Caki2 (cell line): ENCODE measurements around the gene EPSTI1. TPM values are rescaled to one million over a fixed set of nuclear protein-coding genes. Genes with fewer than 3 reads are reported as not detected.
"Not testable (repeated sequence)": the region's sequence is repeated elsewhere in the genome, so short reads cannot be mapped to it uniquely, and the experiment has no call there.

ENCODE experiments used
- DNase-seq: peaks from one replicate; pipeline ENCODE4 v3.0.0-alpha.2; 2015; ENCODE audit warnings: low read depth
- in situ Hi-C: cut with HindIII; loops from 2 replicates; pipeline ENCODE4 v1.10.0; 2016; ENCODE audit warnings: low sequenced_read_pairs, low pct_unique_long_range_greater_than_20kb, mixed read lengths
- total RNA-seq: library from RNA; depleted of rRNA; stranded (reverse); fragments of >200 nt; shearing (Covaris generic); gene quantifications from 2 replicates; pipeline ENCODE4 v1.2.3, GENCODE V29; 2014; ENCODE audit warnings: low replicate concordance; rRNA removed

The EPSTI1 gene
- not detected in 2 replicates for total RNA-seq

- no peak for DNase-seq
- in situ Hi-C loops: no loop called here
Measured at GRCh38 chr13:42991898-42992763, at the start of gene EPSTI1. TSS of gene EPSTI1 (minus strand) at chr13:42992241. CDS start at chr13:42992165, 76 bp downstream.

DNA sequence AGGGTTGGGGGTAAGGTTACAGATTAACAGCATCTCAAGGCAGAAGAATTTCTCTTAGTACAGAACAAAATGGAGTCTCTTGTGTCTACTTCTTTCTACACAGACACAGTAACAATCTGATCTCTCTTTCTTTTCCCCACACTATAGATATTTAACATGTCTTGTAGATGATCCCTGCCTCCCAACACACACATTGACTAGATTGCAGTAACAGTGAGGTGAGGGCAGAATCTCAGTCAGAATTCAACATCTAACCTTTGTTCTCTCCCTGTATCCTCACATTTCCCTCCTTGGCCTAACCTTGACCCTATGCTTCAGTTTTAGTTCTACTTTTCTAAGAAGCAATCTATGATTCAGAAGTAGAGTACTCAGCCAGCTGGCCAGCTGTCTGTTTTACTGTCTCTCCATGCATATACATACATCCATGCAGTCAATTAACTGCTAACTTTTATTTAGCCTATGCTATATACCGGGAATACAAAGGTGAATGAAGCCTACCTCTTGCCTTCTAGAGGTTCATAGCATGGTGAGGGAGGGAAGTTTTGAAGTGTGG lies 49.4 kb upstream of the EPSTI1 start:
- in situ Hi-C loops: no loop called here
- no peak for DNase-seq

- in situ Hi-C loops, DNase-seq: not testable (repeated sequence)
Measured at GRCh38 chr13:43040581-43041368, 48.7 kb upstream of the EPSTI1 start.

GRCh38 chr13:43039966-43040365 lies 47.9 kb upstream of the EPSTI1 start:
- no peak for DNase-seq
- in situ Hi-C loops: no loop called here

- in situ Hi-C loops: no loop called here
- no peak for DNase-seq
Measured at GRCh38 chr13:43036351-43037250, 44.6 kb upstream of the EPSTI1 start.

- in situ Hi-C loops: no loop called here
- no peak for DNase-seq
Measured at GRCh38 chr13:43033038-43033437, 41.0 kb upstream of the EPSTI1 start.

DNA sequence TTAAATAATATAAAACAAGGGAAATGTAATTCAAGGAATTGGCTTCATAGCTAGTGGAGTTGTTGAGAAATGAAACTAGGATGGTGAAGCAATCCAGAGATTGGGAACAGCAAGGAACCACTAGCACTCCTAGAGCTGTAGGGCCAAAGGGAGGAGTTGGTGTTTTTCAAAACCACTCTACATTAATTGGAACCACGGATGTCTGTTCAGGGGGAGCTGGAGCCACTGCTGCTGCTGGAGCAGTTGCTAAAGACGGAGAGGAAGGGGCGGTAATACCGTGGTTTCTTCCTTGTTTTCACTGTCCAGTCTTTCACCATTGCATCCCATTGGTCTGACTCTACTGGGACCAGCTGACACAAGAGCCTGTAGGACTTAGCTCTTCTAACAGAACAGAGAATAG lies 39.8 kb upstream of the EPSTI1 start:
- DNase-seq: no peak
- in situ Hi-C loops: no loop called here

DNA sequence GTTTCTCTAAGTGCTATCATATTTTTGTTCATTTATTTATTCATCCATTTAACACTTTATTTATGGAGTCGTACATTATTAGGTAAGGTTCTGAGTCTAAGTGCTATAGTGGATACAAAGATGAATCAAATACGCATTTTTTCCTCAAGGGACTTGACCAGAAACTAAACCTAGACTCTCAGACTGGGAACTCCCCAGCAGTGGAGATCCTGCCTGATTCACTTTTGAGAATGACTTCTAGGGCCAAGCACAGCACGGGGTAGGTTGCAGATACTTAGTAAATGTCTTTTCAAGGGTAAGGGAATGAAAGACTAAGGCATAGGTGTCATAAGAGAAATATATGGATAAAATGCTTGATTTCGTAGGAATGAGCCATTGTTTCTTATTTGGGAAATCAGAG lies 38.5 kb upstream of the EPSTI1 start:
- no peak for DNase-seq

DNA sequence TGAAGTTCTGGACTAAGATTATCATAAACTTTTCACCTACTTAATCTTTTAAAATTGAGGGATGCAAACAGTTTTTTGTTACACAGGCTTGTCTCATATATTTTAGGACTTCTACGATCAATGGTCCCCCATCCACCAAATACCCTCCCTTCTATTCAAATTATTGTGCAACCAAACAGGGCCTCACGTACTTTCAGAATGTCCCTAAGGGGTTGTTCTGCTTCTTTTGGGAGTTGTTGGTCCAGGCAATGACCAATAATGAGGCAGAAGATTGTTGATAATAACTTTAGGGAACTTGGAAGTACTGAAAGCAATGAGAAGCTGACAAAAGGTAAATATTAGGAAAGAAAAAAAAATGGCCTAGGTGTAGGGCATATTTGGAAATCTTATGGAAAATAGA lies 34.2 kb upstream of the EPSTI1 start:
- no peak for DNase-seq
- in situ Hi-C loops: no loop called here

More for the DNA sequence above, 38.5 kb upstream of the EPSTI1 start:
- in situ Hi-C loops: no loop called here

- in situ Hi-C loops: no loop called here
- no peak for DNase-seq
Measured at GRCh38 chr13:43023289-43023963, 31.4 kb upstream of the EPSTI1 start, which contains the start of gene DNAJC15. TSS of gene DNAJC15 (plus strand) at chr13:43023586. CDS start at chr13:43023627, 41 bp downstream.

- in situ Hi-C loops: no loop called here
- no peak for DNase-seq
Measured at GRCh38 chr13:43022934-43023288, 30.9 kb upstream of the EPSTI1 start.

GRCh38 chr13:43021926-43022670 lies 30.1 kb upstream of the EPSTI1 start:
- in situ Hi-C loops: no loop called here
- DNase-seq: no peak

GRCh38 chr13:43020794-43021193 lies 28.8 kb upstream of the EPSTI1 start:
- DNase-seq: no peak
- in situ Hi-C loops: no loop called here

- DNase-seq: no peak
- in situ Hi-C loops: no loop called here
Measured at GRCh38 chr13:43019811-43020210, 27.8 kb upstream of the EPSTI1 start.

DNA sequence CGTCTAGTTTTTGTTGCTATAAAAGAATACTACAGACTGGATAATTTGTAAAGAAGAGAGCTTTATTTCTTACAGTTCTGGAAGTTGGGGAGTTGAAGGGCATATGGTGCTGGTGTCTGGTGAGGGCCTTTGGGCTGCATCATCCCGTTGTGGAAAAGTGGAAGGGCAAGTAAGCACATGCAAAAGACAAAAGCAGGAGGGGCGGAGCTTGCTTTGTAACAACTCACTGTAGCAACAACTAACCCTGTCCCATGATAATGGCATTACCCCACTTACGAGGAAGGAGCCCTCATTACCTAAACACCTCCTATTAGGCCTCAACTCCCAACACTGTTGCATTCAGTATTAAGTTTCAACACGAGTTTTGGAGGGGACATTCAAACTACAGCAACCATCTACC lies 24.2 kb upstream of the EPSTI1 start:
- in situ Hi-C loops: no loop called here

GRCh38 chr13:43014162-43014561 lies 22.1 kb upstream of the EPSTI1 start:
- no peak for DNase-seq
- in situ Hi-C loops: no loop called here

More for the DNA sequence above, 24.2 kb upstream of the EPSTI1 start:
- DNase-seq: no peak

GRCh38 chr13:43009506-43009905 lies 17.5 kb upstream of the EPSTI1 start:
- in situ Hi-C loops: no loop called here
- DNase-seq: no peak
